ENCODE data around the gene RAB25.

GRCh38 chr1:156069490-156070455, 8.8 kb downstream of the RAB25 start:
- TF ChIP-seq CTCF (IDR thresholded peaks at IDR 0.05; ENCODE audit: insufficient read depth, low read length, poor library complexity, severe bottlenecking), result no peak
- no peak for TF ChIP-seq EZH2phosphoT487 (conservative IDR thresholded peaks at IDR 0.05; ENCODE audit: low read length)
